Bronchial epithelial cell (primary cell): ENCODE results near the gene HDAC9. TPM values are rescaled to one million over a fixed set of nuclear protein-coding genes. Genes with fewer than 3 reads are reported as not detected.

Source experiments
- DNase-seq: peaks from one replicate; pipeline ENCODE4 v3.0.0-alpha.2; 2010; ENCODE audit warnings: low read depth
- FAIRE-seq: peaks from 2 replicates; lab custom pipeline; 2011; peaks lifted over from hg19 to GRCh38; lab: Jason Lieb, UNC
- H3K27me3 ChIP-seq: 2 replicates; pipeline ENCODE4 v1.5.1; 2011; ENCODE audit warnings: low read length; ENCODE audit not compliant: control insufficient read depth, insufficient read depth
- H3K36me3 ChIP-seq: 2 replicates; pipeline ENCODE4 v1.5.1; 2011; ENCODE audit warnings: low read length; ENCODE audit not compliant: control insufficient read depth, insufficient read depth
- H3K4me3 ChIP-seq: 2 replicates; pipeline ENCODE4 v1.5.1; 2011; ENCODE audit warnings: mild to moderate bottlenecking, low read depth, low read length, control low read depth
- total RNA-seq: library from RNA; depleted of rRNA; stranded (reverse); fragments of >200 nt; gene quantifications from 2 replicates; pipeline ENCODE4 v1.2.1, GENCODE V29; 2014
- TF ChIP-seq, protein P1 (sequence below): IDR thresholded peaks from 2 replicates; pipeline ENCODE4 v1.5.1; 2011; ENCODE audit warnings: mild to moderate bottlenecking, moderate library complexity, low read length, control low read depth, inconsistent platforms; ENCODE audit not compliant: insufficient read depth, severe bottlenecking

HDAC9 gene
- total RNA-seq, 1 donor from 2014 or later: 12.1 TPM

DNA sequence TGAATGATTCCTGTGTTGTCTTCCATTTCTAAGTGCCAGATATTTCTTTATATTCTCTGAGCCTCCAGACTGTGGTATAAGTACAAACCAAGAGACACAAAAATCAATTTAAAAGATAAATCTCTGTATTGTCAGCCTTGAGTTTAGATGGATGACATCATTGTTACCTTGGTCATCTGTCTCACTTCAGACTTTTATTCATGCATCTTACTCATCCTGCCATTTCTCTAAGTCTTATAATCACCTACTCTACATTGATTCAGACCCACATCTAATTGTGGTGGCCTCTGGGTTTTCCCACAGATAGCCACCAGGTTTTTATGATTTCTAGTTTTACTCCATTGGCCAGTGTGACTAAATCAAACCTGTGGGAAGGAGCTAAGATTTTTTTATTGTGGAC is 26.8 kb upstream of the HDAC9 start:
- Histone ChIP-seq H3K36me3 (no peaks in the 10 kb centered on the region), H3K4me3 (no peak overlapping the region), H3K27me3 (no peaks in the 10 kb centered on the region)
- FAIRE-seq (no peak), DNase-seq (peak; percentile 24)
- TF ChIP-seq, protein P1, sequence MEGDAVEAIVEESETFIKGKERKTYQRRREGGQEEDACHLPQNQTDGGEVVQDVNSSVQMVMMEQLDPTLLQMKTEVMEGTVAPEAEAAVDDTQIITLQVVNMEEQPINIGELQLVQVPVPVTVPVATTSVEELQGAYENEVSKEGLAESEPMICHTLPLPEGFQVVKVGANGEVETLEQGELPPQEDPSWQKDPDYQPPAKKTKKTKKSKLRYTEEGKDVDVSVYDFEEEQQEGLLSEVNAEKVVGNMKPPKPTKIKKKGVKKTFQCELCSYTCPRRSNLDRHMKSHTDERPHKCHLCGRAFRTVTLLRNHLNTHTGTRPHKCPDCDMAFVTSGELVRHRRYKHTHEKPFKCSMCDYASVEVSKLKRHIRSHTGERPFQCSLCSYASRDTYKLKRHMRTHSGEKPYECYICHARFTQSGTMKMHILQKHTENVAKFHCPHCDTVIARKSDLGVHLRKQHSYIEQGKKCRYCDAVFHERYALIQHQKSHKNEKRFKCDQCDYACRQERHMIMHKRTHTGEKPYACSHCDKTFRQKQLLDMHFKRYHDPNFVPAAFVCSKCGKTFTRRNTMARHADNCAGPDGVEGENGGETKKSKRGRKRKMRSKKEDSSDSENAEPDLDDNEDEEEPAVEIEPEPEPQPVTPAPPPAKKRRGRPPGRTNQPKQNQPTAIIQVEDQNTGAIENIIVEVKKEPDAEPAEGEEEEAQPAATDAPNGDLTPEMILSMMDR: no peak

DNA sequence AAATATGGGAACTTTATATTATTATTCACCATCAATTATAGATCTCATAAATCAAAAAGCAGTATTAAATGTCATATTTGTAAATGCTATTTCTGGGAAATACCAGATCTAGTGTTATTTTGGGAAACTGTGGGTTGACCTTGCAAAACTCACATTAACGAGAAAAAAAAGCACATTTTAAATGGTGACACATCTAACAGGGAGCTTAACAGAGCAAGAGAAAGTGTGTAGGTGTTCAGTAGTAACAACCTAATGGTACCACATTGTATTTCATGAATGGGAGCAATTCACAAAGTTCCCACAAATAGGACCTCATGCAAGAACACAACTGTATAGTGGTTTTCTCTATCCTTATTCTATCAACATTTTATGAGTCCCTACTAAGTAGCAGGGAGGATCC is 26.2 kb upstream of the HDAC9 start:
- FAIRE-seq (no peak), DNase-seq (no peak)
- no peak overlapping the region for H3K4me3 ChIP-seq
- no peaks in the 10 kb centered on the region for H3K36me3 ChIP-seq
- H3K27me3 ChIP-seq: no peaks in the 10 kb centered on the region
- TF ChIP-seq, protein P1: no peak

DNA sequence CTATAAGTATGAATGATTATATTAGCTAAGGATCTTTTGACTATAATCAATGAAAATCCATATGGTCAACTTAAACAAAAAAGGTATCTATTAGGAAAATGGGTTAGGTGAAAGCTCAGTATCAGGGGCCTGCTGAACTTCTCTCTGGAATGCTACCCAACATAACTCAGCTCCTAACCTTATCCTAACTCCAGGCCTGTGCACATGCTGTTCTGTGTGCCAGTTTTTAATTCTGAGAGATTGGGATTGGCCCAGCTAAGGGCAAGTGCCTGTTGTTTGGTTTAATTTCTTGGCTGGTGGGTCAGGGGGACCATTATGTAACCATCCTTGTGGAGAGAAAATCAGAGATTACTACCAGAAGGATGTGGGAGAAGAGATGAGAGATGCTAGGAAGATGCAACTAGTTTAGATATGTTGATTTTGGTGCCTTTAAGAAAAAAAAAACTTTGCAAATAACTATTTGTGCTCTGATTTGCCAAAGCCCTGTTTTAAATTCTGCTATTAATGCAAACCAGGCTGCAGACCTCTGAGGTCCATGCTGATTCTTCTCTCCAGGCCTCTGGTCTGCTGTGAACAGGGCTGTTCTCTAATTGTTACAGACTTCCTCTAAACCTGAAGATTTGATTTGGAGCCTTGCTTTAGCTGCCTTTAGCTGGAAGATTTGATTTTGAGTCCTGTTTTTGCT is 23.9 kb upstream of the HDAC9 start:
- FAIRE-seq (no peak), DNase-seq (no peak)
- Histone ChIP-seq H3K36me3 (no peaks in the 10 kb centered on the region), H3K27me3 (no peaks in the 10 kb centered on the region), H3K4me3 (no peak overlapping the region)
- TF ChIP-seq, protein P1: no peak

DNA sequence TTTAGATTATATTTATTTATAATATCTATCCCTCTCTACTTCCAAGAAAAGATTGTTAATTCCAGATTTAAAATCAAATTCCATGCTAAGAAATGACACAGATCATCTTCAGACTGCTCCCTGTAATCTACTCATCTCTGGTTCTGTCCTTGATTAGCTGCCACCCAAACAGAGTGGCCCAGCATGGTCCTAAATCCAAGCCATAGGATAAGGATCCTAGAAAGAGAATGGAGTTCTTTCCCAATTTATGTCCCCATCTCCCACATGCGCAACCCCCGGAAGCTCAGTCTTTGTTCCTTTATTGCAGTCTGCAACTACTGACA is 23.4 kb upstream of the HDAC9 start:
- H3K4me3 ChIP-seq: no peak overlapping the region
- H3K36me3 ChIP-seq: no peaks in the 10 kb centered on the region
- H3K27me3 ChIP-seq: no peaks in the 10 kb centered on the region
- FAIRE-seq (no peak), DNase-seq (no peak)
- TF ChIP-seq, protein P1: no peak

DNA sequence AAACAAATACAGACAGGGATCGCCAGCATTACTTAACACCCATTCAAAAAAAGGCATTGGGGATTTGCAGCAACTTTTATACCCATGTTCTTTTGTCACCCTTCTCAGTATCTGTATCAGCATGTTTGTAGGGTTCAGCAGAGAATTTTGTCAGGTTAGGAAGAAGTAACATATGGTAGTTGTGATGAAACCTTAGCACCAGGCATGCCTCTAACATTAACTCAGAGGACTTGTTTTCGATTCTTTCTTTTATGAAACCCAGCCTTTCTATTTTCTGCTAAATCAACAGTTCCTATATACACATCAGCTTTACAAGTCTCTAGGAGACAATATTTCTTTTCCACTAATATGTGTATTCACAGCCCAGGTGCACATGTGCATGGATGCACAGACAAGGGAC is 22.4 kb upstream of the HDAC9 start:
- no peak for FAIRE-seq

More for the DNA sequence above, 22.4 kb upstream of the HDAC9 start:
- DNase-seq: no peak
- Histone ChIP-seq H3K4me3 (no peak overlapping the region), H3K36me3 (no peaks in the 10 kb centered on the region), H3K27me3 (no peaks in the 10 kb centered on the region)
- TF ChIP-seq, protein P1: no peak
